Gastrocnemius medialis (tissue), 4 donors: ENCODE data around the gene LTBP1. TPM values are rescaled to one million over a fixed set of nuclear protein-coding genes. Genes with fewer than 3 reads are reported as not detected.

Source experiments
- ATAC-seq, 2 donors: fragments of 150-250 bp; one replicate each; pipeline ENCODE4 v1.9.1; 2016
- DNase-seq, 2 donors: peaks; one replicate each; pipeline ENCODE4 v3.0.0-alpha.2; 2019
- H3K27ac ChIP-seq, 4 donors: fragments of 200-600 bp; sonication (generic); 1 replicate in 1 of 4; 2 replicates in 3 of 4; pipeline ENCODE4 v1.5.1; 2016 to 2018; ENCODE audit warnings: mild to moderate bottlenecking in 2 of 4, moderate library complexity in 1 of 4
- H3K27me3 ChIP-seq, 3 donors: fragments of 200-600 bp; sonication (generic) in 2 of 3; 1 replicate in 1 of 3; 2 replicates in 2 of 3; pipeline versions ENCODE4 v1.5.1 to v1.6.0; 2016 to 2019; ENCODE audit warnings: mild to moderate bottlenecking in 1 of 3, moderate library complexity in 1 of 3
- H3K36me3 ChIP-seq, 2 donors: fragments of 200-600 bp; sonication (generic) in 1 of 2; one replicate each; pipeline ENCODE4 v1.5.1; 2017 to 2018
- H3K4me1 ChIP-seq, 2 donors: fragments of 200-600 bp; sonication (generic) in 1 of 2; one replicate each; pipeline ENCODE4 v1.5.1; 2016 to 2017; ENCODE audit warnings: mild to moderate bottlenecking in 2 of 2
- H3K4me3 ChIP-seq, 4 donors: fragments of 200-600 bp; sonication (generic) in 3 of 4; 1 replicate in 1 of 4; 2 replicates in 3 of 4; pipeline ENCODE4 v1.5.1; 2016 to 2019; ENCODE audit warnings: mild to moderate bottlenecking in 2 of 4
- H3K9me3 ChIP-seq, 3 donors: fragments of 200-600 bp; sonication (generic) in 2 of 3; 1 replicate in 1 of 3; 2 replicates in 2 of 3; pipeline ENCODE4 v1.5.1; 2016 to 2019
- POLR2A ChIP-seq, 2 donors: fragments of 450-650 bp; IDR thresholded peaks; one replicate each; pipeline ENCODE4 v1.6.1; 2017; ENCODE audit warnings: antibody characterized with exemption in 2 of 2, mild to moderate bottlenecking in 2 of 2, moderate library complexity in 2 of 2
- in situ Hi-C, 4 donors: fragments of 200-750 bp; cut with MboI; loops; one replicate each; pipeline versions ENCODE4 v1.15.0 to v1.8.0; 2017; ENCODE audit warnings: low sequenced_read_pairs in 4 of 4
- intact Hi-C: fragments of 100-400 bp; cut with DNase I; formaldehyde crosslinking; loops from one replicate; pipeline ENCODE4 v1.15.1; 2023; ENCODE audit warnings: low total_unique reads
- total RNA-seq, 4 donors: library from RNA; depleted of rRNA; stranded (reverse); fragments of >200 nt; gene quantifications; one replicate each; pipeline versions ENCODE4 v1.1.0 to v1.2.3, GENCODE V29; 2016
- TF ChIP-seq, protein P1 (sequence below), 5 experiments: fragments of 450-650 bp in 3 of 5; fragments of 200-600 bp in 2 of 5; sonication (generic) in 2 of 5; IDR thresholded peaks in 4 of 5; conservative IDR thresholded peaks in 1 of 5; 1 replicate in 4 of 5; 2 replicates in 1 of 5; pipeline ENCODE4 v1.5.1; 2016 to 2019; ENCODE audit warnings: antibody characterized with exemption in 5 of 5, mild to moderate bottlenecking in 3 of 5, moderate library complexity in 3 of 5

LTBP1 gene
- total RNA-seq, 4 donors from 2014 or later, result 8.0 to 42.8 (median 18.4) TPM

DNA sequence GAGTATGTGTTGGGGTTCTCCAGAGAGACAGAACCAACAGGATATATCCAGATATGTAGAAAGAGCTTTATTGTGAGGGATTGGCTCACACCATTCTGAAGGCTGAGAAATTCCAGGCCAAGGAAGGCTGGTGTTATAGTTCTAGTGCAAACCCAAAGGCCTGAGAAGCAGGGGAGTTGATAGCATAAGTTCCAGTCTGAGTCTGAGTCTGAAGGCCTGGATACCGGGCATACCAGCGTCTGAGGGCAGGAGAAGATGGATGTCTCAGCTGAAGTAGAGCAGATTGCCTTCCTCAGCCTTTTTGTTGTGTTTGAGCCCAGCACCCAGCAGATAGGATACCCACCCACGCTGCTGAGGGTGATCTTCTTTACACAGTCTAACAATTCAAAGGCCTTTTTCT lies 318.0 kb downstream of the LTBP1 start:
- H3K4me3 ChIP-seq, result no peak overlapping the region
- ATAC-seq (no peak), DNase-seq (no peak)
- H3K9me3 ChIP-seq, result no peaks in the 10 kb centered on the region
- H3K27me3 ChIP-seq, result no peaks in the 10 kb centered on the region
- peaks cover 0 to 4% of the 10 kb centered on the region in 2 donors for H3K4me1 ChIP-seq
- TF ChIP-seq, protein P1, sequence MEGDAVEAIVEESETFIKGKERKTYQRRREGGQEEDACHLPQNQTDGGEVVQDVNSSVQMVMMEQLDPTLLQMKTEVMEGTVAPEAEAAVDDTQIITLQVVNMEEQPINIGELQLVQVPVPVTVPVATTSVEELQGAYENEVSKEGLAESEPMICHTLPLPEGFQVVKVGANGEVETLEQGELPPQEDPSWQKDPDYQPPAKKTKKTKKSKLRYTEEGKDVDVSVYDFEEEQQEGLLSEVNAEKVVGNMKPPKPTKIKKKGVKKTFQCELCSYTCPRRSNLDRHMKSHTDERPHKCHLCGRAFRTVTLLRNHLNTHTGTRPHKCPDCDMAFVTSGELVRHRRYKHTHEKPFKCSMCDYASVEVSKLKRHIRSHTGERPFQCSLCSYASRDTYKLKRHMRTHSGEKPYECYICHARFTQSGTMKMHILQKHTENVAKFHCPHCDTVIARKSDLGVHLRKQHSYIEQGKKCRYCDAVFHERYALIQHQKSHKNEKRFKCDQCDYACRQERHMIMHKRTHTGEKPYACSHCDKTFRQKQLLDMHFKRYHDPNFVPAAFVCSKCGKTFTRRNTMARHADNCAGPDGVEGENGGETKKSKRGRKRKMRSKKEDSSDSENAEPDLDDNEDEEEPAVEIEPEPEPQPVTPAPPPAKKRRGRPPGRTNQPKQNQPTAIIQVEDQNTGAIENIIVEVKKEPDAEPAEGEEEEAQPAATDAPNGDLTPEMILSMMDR (IDR thresholded peaks at IDR 0.05 in 4 of 5, conservative IDR thresholded peaks at IDR 0.05 in 1 of 5), result no peak
- TF ChIP-seq POLR2A (IDR thresholded peaks at IDR 0.05), result no peak
- H3K27ac ChIP-seq, result no peak overlapping the region
- in situ Hi-C loops, result loop anchor here in 2 of 4 donors (10.0 kb wide), 1 partner anchor 230 kb away; no protein-coding TSS in a partner anchor
- intact Hi-C loops, result no loop called here
- peaks cover 0 to 10% of the 10 kb centered on the region in 2 donors for H3K36me3 ChIP-seq

DNA sequence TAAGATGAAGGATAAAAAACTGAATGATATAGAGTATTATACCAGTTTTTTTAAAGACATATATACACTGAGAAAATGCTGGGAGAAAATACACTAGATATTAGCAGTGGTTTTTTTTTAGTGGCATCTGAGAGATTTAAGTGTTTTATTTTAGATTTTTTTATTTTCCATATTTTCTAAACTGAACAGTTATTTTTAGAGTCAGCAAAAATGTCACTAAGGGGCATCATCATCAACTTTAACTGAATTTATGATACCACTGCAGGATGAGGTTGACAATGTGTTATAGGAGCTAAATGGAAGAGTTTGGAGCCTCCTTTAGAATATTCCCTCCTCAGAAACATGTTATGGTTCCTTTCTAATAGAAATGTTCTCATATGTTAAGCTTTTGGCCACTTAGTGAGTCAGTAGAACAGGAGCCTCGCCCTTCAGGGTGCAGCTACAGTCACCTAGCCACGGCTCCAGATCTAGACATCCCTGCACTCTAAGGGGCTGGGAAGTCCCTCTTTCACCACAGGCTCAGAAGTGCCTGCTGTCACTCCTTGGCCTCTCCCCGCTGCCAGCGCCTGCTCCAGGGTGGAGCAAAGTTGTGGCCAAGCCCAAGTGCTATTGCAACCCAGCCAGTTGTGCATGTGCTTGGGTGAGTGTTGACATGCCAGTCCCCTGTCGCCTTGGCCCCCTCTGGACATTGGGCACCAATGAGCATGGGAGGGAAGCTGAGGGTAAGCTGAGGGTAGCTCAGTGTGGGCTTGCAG lies 319.0 kb downstream of the LTBP1 start:
- Histone ChIP-seq H3K27me3 (no peaks in the 10 kb centered on the region), H3K36me3 (peaks cover 0 to 10% of the 10 kb centered on the region in 2 donors), H3K9me3 (no peaks in the 10 kb centered on the region), H3K4me1 (peaks cover 0 to 4% of the 10 kb centered on the region in 2 donors), H3K4me3 (no peak overlapping the region), H3K27ac (no peak overlapping the region)
- in situ Hi-C loops, result loop anchor here in 2 of 4 donors (10.0 kb wide), 1 partner anchor 231 kb away; no protein-coding TSS in a partner anchor
- ATAC-seq (no peak), DNase-seq (no peak)
- intact Hi-C loops, result no loop called here
- TF ChIP-seq POLR2A (IDR thresholded peaks at IDR 0.05), result no peak
- TF ChIP-seq, protein P1 (IDR thresholded peaks at IDR 0.05 in 4 of 5, conservative IDR thresholded peaks at IDR 0.05 in 1 of 5), result no peak

DNA sequence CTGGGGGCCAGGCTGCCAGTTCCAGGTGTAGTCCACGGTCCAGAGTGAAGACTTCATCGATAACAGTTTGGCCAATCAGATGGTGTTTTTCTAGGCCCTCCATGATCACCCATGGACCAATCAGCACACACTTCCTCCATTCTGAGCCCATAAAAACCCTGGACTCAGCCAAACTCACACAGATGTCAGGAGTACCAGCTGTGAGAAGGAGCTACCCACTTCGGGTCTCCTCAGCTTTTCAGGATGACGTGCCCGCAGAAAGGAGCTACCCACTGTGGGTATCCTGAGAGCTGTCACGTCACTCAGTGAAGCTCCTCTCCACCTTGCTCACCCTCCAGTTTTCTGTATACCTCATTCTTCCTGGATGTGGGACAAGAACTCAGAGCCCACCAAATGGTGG lies 319.7 kb downstream of the LTBP1 start:
- ATAC-seq (no peak), DNase-seq (no peak)
- H3K9me3 ChIP-seq, result no peaks in the 10 kb centered on the region
- H3K27me3 ChIP-seq, result no peaks in the 10 kb centered on the region
- no peak overlapping the region for H3K27ac ChIP-seq
- no peak for TF ChIP-seq POLR2A (IDR thresholded peaks at IDR 0.05)
- TF ChIP-seq, protein P1 (IDR thresholded peaks at IDR 0.05 in 4 of 5, conservative IDR thresholded peaks at IDR 0.05 in 1 of 5), result no peak
- H3K36me3 ChIP-seq, result peaks cover 0 to 10% of the 10 kb centered on the region in 2 donors
- intact Hi-C loops (no loop called here), in situ Hi-C loops (loop anchor here in 2 of 4 donors (10.0 kb wide), 1 partner anchor 232 kb away; no protein-coding TSS in a partner anchor)
- peaks cover 0 to 4% of the 10 kb centered on the region in 2 donors for H3K4me1 ChIP-seq
- no peak overlapping the region for H3K4me3 ChIP-seq

DNA sequence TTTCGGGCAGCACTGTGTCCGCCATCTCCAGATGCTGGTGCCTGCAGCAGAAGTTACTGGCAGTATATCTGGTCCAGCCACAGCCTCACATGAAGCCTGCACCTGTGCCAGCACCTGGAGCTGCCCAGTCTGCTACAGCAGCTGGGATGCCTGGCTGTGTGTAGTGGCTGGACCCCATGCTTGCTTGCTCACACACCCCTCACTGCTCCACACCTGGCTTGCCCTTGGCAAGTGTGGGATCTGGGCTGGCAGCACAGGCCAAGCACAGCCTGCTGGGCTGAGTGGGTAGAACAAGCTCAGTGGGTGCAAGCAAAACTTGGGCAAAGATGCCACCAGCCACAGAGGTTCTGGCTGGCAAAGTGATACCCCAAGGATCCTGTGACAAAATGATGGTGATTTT lies 320.3 kb downstream of the LTBP1 start:
- in situ Hi-C loops, result loop anchor here in 2 of 4 donors (10.0 kb wide), 1 partner anchor 232 kb away; no protein-coding TSS in a partner anchor
- H3K9me3 ChIP-seq, result no peaks in the 10 kb centered on the region
- TF ChIP-seq, protein P1 (IDR thresholded peaks at IDR 0.05 in 4 of 5, conservative IDR thresholded peaks at IDR 0.05 in 1 of 5), result no peak
- no peak for TF ChIP-seq POLR2A (IDR thresholded peaks at IDR 0.05)
- intact Hi-C loops, result no loop called here
- ATAC-seq, result no peak
- H3K27me3 ChIP-seq, result no peaks in the 10 kb centered on the region
- no peak overlapping the region for H3K4me3 ChIP-seq
- peaks cover 0 to 4% of the 10 kb centered on the region in 2 donors for H3K4me1 ChIP-seq
- no peak overlapping the region for H3K27ac ChIP-seq
- H3K36me3 ChIP-seq, result peaks cover 0 to 10% of the 10 kb centered on the region in 2 donors
- no peak for DNase-seq
